NCI-H1092 (cell line): Measurements from ENCODE around the gene ZNF592.
"Not testable (repeated sequence)": the region's sequence is repeated elsewhere in the genome, so short reads cannot be mapped to it uniquely, and the experiment has no call there.

Source experiments
- DNase-seq: peaks from one replicate; lab custom pipeline; 2025; lab: John Stamatoyannopoulos, UW

The ZNF592 gene

DNA sequence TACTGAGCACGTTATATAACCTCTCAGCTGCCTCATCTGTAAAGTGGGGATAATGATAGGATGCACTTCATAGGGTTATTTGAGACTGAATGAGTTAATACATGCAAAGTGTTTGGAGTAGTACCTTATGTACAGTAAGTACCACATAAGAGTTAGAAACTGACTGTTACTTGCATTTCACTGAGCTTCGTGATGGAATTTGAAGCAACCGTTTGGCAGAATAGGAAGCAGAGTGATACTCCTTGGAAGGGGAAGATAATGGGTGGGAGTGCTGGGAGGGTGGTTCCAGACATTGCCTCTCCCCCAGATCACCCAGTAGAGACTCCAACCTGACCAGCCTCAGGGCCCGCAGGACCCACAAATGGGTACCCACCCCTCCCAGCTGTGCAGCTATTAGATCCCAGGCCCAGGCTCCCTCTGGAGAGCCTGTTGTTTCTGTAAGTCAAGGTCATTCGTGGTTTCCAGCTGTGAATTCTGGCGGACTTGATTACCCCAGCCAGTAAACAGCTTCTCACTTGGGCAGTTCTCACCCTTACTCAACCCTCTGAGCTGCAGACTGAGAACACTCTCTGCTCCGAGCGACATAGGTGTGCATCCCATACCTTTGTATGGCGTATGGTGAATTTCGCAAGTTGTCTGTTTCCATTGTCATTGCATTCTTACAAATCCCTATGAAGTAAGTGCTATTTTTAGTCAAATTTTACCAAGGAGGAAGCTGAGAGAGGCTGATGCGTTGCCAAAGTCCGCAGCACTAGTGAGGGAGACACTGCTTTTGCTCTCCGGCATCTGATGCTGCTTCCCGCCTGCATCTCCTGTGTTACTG, 79.9 kb downstream of the ZNF592 start:
- DNase-seq, result no peak

DNA sequence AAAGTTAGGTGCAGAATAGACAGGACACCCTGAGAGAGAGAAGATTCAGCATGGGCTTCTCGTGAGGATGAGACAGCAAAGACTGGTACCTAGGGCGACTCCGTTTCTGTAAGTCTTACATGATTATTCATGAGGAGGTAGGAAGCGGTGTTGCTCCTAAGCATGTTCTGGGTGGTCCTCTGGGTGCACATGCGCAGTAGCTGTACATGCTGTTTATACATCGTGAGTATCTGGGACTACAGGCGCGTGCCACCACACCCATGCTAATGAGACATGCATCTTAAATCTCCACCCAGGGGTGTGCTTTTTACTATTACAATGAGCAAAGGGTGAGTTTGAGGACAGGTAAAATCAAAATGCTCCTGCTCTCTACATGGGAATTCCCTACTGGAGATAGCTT, 81.0 kb downstream of the ZNF592 start:
- no peak for DNase-seq

- DNase-seq, result no peak
Measured at GRCh38 chr15:84830036-84830435, 81.6 kb downstream of the ZNF592 start.

DNA sequence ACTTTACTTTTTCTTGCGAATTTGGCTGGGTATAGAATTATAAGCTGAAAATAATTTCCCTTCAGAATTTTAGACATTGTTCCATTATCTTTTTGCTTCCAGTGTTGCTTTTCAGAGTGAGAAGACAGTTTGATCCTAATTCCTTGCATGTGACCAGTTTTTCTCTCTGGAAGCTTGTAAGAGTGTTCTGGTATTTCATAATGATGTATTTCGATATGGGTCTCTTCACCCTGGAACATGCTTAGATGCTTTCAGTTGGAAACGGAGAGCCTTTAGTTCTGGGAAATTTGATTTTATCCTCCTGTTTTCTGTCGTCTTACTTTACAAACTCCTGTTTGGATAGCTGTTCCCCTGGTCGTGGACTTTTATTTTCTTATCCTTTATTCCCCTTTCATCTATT, 82.6 kb downstream of the ZNF592 start:
- DNase-seq, result no peak

DNA sequence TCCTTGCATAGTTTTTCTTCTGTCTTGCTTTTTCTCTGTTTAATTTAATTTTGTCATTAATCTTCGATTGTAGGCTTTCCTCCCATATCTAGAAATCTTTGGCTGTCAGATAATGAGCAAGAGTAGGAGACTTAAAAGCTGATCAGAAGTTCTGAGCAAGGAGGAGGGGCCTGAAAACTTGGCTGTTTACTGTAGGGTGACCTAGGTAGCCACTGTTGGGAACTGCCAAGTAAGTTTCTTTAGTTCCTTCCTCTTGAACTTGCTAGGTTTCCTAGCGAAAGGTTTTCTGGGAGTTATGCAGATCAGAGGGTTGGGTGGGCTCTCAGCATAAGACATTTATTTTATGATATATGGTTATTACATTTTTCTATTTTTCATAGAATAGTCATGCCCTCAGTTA, 83.2 kb downstream of the ZNF592 start:
- no peak for DNase-seq

- no peak for DNase-seq
Measured at GRCh38 chr15:84832448-84833040, 84.2 kb downstream of the ZNF592 start.

DNA sequence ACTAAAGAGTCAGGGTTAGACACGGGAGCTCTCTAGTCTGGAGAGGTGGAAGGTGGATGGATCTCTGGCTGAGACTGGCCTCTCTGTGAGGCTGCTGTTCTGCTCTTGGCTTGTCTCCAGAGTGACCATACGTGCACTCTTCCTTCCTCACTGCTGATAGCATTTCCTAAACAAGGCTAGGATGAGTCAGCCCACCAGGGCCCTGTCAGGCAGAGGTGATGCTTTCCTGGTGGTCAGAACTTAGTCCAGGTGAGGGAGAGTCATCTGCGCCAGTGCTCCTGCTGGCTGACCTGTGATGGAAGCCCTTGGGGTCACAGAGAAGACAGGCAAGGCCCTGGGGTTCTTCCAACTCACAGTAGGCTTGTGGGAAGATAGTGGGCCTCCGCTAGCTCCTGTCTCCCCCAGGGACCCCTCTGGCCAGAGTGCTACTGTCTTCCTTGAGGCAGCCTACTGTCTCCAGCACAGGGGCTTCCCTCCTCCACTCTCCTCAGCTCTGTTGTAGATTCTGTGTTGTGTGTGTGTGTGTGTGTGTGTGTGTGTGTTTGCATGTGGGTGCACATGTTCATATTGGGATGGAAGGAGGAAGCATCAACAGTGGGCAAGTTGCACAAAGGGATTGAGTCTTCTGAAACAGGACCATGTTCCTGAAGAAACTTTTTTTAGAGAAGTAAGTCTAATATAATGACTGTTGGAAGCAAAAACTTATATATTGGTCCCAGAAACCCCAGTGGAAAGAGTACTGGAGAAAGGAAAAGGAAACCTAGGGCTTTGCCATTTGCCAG, 85.2 kb downstream of the ZNF592 start:
- DNase-seq, result no peak

GRCh38 chr15:84834229-84834955, 86.0 kb downstream of the ZNF592 start:
- DNase-seq, result no peak

DNA sequence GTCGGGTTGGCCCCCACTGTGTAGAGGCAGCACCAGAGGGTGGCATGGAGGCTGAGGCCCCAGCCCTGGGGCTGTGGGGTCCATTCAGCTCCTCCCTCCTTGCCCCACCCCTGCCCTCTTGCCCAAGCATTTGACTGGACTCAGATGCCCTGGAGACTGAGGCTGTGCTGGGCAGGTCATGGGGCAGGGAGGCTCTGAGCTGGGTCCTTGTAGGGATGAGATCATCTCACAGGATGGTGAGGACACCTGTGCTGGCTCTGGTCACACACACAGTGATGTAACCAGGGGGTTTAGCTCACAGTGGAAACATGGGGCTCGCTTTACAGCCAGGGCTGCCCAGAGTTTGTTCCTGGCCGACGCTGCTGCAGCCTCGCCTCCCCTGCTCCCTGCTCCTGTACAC, 86.6 kb downstream of the ZNF592 start:
- DNase-seq, result no peak

DNA sequence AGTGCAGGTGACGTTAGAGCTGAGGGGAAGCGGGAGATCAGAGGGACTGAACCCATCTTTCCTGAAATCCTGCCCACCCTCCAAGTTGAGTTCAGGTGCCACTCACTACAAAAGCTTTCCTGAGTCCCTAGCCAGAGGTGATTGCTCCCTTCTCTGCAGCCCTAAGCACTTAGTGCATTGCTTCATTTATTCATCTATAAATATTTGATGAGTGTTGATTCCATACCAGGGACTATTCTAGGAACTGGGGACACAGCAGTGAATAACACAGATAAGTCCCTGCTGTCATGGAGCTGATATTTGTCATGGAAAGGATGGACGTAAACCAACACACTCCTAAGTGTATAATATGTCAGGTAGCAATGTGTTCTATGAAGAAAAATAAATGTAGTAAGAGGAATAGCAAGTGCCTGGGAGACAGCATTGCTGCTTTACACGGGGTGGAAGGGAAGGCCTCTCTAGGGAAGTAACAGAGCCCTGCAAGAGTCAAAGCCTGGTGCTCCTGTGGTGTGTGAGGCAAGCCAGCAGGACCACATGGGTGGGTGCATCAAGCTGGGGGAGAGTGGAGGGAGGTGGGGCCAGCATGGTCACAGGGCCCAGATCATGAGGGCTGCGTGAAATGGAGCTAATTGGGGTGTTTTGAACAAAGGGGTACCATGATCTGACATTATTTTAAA, 87.4 kb downstream of the ZNF592 start:
- DNase-seq, result no peak

- DNase-seq, result no peak
Measured at GRCh38 chr15:84836844-84837243, 88.5 kb downstream of the ZNF592 start.

GRCh38 chr15:84839714-84840113, 91.3 kb downstream of the ZNF592 start:
- no peak for DNase-seq

GRCh38 chr15:84840255-84840654, 91.9 kb downstream of the ZNF592 start:
- no peak for DNase-seq

DNA sequence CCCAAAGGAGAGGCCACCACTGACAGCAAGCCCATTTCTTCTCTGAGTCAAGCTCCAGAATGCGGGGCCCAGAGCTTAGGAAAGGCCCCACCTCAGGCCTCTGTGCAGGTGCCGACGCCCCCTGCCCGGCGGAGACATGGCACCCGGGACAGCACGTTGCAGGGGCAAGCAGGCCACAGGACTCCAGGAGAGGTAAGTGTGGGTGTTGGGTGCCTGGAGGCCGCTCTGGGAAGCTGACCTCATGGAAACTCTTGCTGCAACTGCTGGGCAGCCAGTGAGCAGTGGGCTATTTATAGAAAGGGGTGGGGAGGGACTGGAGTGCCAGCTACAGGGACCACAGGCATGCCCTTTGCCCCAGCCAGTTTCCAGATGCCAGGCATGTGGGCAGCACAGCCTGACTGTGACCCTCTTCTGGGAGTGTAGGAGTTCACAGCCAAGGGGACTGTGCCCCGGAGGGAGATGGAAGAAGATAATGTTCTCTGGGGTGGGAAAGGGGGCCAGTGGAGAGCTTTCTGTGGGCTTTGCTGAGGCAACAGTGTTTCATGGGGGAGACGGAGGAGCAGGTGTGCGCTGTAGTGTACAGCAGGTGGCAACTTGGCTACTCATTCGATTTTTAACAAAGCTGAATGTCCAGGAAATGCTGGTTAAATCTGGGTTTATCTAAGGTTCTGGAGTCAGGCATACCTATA, 92.5 kb downstream of the ZNF592 start:
- no peak for DNase-seq

DNA sequence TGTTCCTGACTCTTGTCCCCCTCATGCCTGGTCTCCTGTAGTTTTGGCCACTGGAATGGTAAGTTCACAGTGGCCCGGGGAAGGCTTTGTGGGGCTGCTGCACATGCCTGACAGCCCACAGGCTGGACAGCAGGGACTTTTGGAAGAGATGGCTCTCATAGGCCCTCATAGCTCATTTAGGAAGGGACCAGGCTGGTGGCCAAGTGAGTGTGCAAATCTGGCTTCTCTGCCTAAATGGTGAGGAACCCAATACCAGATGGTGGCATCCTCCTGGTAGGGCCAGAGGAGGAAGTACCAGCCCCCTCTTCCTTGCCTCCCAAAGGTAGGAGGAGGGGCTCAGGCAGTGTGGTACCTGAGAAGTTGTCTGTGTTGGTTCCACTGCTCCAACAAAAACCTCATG, 94.4 kb downstream of the ZNF592 start:
- DNase-seq, result no peak

DNA sequence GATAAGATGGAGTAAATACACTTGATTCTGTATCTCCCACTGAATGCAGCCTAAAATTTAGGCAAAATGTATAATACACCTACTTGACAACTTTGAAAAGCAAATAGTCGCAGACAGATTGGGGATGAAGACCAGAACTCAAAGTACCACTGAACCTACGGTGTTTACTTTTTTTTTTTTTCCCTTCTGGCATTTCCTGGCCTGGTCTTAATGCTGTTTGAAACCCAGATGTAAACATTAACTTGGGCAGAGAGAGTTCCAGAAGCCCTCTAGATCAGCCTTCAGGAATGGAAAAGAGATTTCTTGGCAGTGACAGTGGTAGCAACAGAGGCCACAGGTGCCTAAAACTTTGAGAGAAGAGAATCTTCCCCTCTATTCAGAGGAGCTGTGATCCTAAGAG, 96.6 kb downstream of the ZNF592 start:
- DNase-seq, result no peak

DNA sequence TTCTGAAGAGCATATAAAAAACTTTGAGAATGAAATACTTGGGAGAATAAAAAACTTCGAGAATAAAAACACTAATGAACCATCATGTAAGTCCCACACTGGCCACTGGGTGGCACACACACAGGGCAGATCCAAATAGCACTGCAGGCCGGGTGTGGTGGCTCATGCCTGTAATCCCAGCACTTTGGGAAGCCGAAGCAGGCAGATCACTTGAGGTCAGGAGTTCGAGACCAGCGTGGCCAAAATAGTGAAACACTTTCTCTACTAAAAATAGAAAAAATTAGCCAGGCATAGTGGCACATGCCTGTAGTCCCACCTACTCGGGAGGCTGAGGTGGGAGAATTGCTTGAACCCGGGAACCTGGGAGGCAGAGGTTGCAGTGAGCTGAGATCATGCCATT, 97.2 kb downstream of the ZNF592 start:
- DNase-seq, result not testable (repeated sequence)

DNA sequence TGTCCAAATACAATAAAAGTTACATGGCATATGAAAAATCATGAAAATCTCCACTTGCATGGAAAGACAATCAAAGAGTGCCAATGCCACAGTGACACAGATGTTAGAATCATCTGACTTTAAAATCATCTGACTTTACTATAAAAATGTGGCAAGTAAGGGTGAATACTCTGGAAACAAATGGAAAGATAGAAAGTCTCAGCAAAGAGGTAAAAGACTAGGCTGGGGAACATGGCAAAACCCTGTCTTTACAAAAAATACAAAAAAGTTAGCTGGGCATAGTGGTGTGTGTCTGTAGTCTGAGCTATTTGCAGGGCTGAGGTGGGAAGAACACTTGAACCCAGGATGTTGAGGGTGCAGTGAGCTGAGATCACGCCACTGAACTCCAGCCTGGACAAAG, 97.9 kb downstream of the ZNF592 start:
- no peak for DNase-seq

GRCh38 chr15:84847382-84847781, 99.0 kb downstream of the ZNF592 start:
- DNase-seq, result no peak

- DNase-seq, result no peak
Measured at GRCh38 chr15:84852212-84852611, 103.8 kb downstream of the ZNF592 start.

GRCh38 chr15:84855136-84855535, 106.7 kb downstream of the ZNF592 start:
- DNase-seq, result no peak
